ENCODE data around the gene ARRDC4.

Gene ARRDC4

GRCh38 chr15:97947465-97948260 is 12.8 kb upstream of the ARRDC4 start:
- Mint-ChIP-seq H3K9me3 (no peaks in the 10 kb centered on the region), H3K27me3 (ENCODE audit: low read depth) (peaks cover 7% of the 10 kb centered on the region), H3K36me3 (ENCODE audit: low read depth) (no peaks in the 10 kb centered on the region), H3K27ac (no peak overlapping the region), H3K4me3 (no peak overlapping the region), H3K4me1 (no peaks in the 10 kb centered on the region)
- TF ChIP-seq CTCF (IDR thresholded peaks at IDR 0.05; ENCODE audit: unreplicated experiment in 3 of 3), result no peak

- Mint-ChIP-seq H3K36me3 (ENCODE audit: low read depth) (no peaks in the 10 kb centered on the region), H3K9me3 (no peaks in the 10 kb centered on the region)
- no peak for TF ChIP-seq CTCF (IDR thresholded peaks at IDR 0.05; ENCODE audit: unreplicated experiment in 3 of 3)
Measured at GRCh38 chr15:97953254-97953653, 7.2 kb upstream of the ARRDC4 start.

DNA sequence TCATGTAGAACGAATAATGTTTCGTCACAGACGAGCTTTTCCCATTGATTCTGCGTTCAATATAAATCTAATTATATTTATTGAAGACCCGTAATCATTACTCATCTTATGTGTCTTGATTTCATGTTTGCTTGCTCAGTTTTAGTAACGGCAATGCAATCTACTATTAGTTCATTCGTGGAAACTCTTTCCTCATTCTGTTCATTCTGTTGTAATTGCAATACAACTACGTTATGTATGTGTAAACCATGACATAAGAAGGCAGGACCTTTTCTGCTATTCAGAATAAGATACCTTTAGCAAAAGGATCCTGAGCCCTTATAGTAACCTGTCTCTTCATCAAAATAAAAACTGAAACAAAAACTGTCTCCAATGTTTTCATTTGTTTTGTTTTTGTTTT is 6.8 kb upstream of the ARRDC4 start:
- Mint-ChIP-seq H3K27ac (no peak overlapping the region), H3K27me3 (ENCODE audit: low read depth) (peaks cover 4% of the 10 kb centered on the region), H3K4me1 (no peaks in the 10 kb centered on the region), H3K9me3 (no peaks in the 10 kb centered on the region), H3K36me3 (ENCODE audit: low read depth) (no peaks in the 10 kb centered on the region), H3K4me3 (no peak overlapping the region)
- TF ChIP-seq CTCF (IDR thresholded peaks at IDR 0.05; ENCODE audit: unreplicated experiment in 3 of 3), result no peak

More at GRCh38 chr15:97953254-97953653, 7.2 kb upstream of the ARRDC4 start:
- Mint-ChIP-seq H3K27me3 (ENCODE audit: low read depth) (peaks cover 4% of the 10 kb centered on the region), H3K27ac (no peak overlapping the region), H3K4me1 (no peaks in the 10 kb centered on the region), H3K4me3 (no peak overlapping the region)

GRCh38 chr15:97955035-97955434 is 5.5 kb upstream of the ARRDC4 start:
- H3K4me3 Mint-ChIP-seq, result no peak overlapping the region
- H3K4me1 Mint-ChIP-seq, result peaks cover 10% of the 10 kb centered on the region
- TF ChIP-seq CTCF (IDR thresholded peaks at IDR 0.05; ENCODE audit: unreplicated experiment in 3 of 3), result no peak
- peaks cover 4% of the 10 kb centered on the region for H3K27me3 Mint-ChIP-seq (ENCODE audit: low read depth)
- no peak overlapping the region for H3K27ac Mint-ChIP-seq
- no peaks in the 10 kb centered on the region for H3K36me3 Mint-ChIP-seq (ENCODE audit: low read depth)
- no peaks in the 10 kb centered on the region for H3K9me3 Mint-ChIP-seq

DNA sequence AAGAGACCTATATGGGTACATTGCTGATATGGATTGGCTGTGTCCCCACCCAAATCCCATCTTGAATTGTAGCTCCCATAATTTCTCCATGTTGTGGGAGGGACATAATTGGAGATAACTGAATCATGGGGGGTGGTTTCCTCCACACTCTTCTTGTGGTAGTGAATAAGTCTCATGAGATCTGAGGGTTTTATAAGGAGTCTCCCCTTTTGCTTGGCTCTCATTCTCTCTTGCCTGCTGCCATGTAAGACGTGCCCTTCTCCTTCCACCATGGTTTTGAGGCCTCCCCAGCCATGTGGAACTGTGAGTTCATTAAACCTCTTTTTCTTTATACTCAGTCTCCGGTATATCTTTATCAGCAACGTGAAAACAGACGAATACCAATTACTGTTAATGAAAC is 5.0 kb upstream of the ARRDC4 start:
- no peak for TF ChIP-seq CTCF (IDR thresholded peaks at IDR 0.05; ENCODE audit: unreplicated experiment in 3 of 3)
- Mint-ChIP-seq H3K4me1 (peaks cover 14% of the 10 kb centered on the region), H3K4me3 (no peak overlapping the region), H3K36me3 (ENCODE audit: low read depth) (no peaks in the 10 kb centered on the region), H3K27ac (no peak overlapping the region), H3K27me3 (ENCODE audit: low read depth) (peaks cover 4% of the 10 kb centered on the region), H3K9me3 (no peaks in the 10 kb centered on the region)

Measured in nephron (organoid).